Central memory CD8-positive, alpha-beta T cell (primary cell): ENCODE results near the gene CPD.
"Not testable (repeated sequence)": the region's sequence is repeated elsewhere in the genome, so short reads cannot be mapped to it uniquely, and the experiment has no call there.

Experiments
- ATAC-seq: fragments of 150-1000 bp; cut with Tn5 transposase; replicated peaks from 2 replicates; pipeline ENCODE4 v1.10.0; 2022; ENCODE audit warnings: mild to moderate bottlenecking, moderate FRiP score, moderate number of reproducible peaks; ENCODE audit not compliant: poor library complexity, severe bottlenecking; ENCODE audit errors: extremely low read depth
- DNase-seq, 2 donors: peaks; one replicate each; pipeline ENCODE4 v3.0.0; 2021; ENCODE audit warnings: low spot score in 2 of 2
- H3K27ac Mint-ChIP-seq: one replicate; pipeline ENCODE4 v1.8.0; 2022; ENCODE audit warnings: low read depth, mild to moderate bottlenecking, moderate library complexity, mixed read lengths
- H3K27me3 Mint-ChIP-seq: one replicate; pipeline ENCODE4 v1.8.0; 2022; ENCODE audit warnings: mixed read lengths
- H3K36me3 Mint-ChIP-seq: one replicate; pipeline ENCODE4 v1.8.0; 2022; ENCODE audit warnings: mild to moderate bottlenecking, moderate library complexity, mixed read lengths; ENCODE audit not compliant: insufficient read depth
- H3K4me1 Mint-ChIP-seq: one replicate; pipeline ENCODE4 v1.8.0; 2022; ENCODE audit warnings: mixed read lengths
- H3K4me3 Mint-ChIP-seq: one replicate; pipeline ENCODE4 v1.8.0; 2022; ENCODE audit warnings: mild to moderate bottlenecking, moderate library complexity, mixed read lengths
- H3K9me3 Mint-ChIP-seq: one replicate; pipeline ENCODE4 v1.8.0; 2022; ENCODE audit warnings: mixed read lengths

The CPD gene

DNA sequence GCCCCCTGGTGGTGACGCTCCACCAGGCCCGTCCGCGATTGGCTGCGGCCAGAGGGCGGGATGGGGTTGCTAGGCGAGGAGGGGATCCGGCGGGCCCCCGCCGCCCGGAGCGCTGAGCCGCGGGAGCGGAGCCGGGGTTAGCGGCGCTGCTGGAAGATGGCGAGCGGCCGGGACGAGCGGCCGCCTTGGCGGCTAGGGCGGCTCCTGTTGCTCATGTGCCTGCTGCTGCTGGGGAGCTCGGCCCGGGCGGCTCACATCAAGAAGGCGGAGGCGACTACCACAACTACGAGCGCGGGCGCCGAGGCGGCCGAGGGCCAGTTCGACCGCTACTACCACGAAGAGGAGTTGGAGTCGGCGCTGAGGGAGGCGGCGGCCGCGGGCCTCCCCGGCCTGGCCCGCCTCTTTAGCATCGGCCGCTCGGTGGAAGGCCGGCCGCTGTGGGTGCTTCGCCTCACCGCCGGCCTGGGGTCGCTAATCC, at the start of gene CPD:
Gene CPD (plus strand): TSS at position 103 of the 478 bp plus-strand sequence. CDS start 54 bp downstream, at position 157.
- Mint-ChIP-seq H3K27me3 (no peaks in the 10 kb centered on the region), H3K27ac (peak within 1 kb of the TSS; percentile 93), H3K9me3 (no peaks in the 10 kb centered on the region), H3K4me3 (peak within 1 kb of the TSS; percentile 83), H3K4me1 (peaks cover 61% of the 10 kb centered on the region), H3K36me3 (peaks cover 17% of the 10 kb centered on the region)
- ATAC-seq = peak; percentile 89
- peak; percentile 95 to 97 for DNase-seq

DNA sequence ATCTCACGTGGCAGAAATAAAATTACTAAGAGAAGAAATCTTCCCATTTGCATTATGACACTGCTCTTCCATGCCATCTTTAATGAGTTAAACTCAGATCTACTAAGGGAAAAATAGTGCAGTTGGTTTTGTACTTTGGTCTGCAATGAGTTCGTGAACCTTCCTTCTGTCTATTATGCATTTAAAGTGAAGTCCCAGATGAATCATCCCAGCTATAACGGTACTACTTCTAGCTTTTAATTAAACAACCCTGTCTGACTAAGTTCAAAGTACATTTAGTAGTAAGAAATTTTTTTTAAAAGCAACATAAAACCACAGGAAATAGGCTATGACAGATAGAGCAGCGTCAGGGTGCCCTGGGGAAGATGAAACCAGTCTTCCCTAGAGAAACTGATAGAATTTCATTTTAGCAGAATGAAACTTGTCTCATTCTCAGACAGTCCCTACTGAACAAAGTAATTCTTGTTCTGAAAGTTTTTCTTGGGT, 46.6 kb upstream of the CPD start:
- DNase-seq = peak in 1 of 2 donors; percentile 27
- H3K9me3 Mint-ChIP-seq = no peaks in the 10 kb centered on the region
- ATAC-seq = peak; percentile 98
- H3K4me3 Mint-ChIP-seq = peak overlapping the region; percentile 76
- H3K27me3 Mint-ChIP-seq = no peaks in the 10 kb centered on the region
- H3K36me3 Mint-ChIP-seq = peaks cover 4% of the 10 kb centered on the region
- peaks cover 38% of the 10 kb centered on the region for H3K4me1 Mint-ChIP-seq
- peak overlapping the region; percentile 96 for H3K27ac Mint-ChIP-seq

DNA sequence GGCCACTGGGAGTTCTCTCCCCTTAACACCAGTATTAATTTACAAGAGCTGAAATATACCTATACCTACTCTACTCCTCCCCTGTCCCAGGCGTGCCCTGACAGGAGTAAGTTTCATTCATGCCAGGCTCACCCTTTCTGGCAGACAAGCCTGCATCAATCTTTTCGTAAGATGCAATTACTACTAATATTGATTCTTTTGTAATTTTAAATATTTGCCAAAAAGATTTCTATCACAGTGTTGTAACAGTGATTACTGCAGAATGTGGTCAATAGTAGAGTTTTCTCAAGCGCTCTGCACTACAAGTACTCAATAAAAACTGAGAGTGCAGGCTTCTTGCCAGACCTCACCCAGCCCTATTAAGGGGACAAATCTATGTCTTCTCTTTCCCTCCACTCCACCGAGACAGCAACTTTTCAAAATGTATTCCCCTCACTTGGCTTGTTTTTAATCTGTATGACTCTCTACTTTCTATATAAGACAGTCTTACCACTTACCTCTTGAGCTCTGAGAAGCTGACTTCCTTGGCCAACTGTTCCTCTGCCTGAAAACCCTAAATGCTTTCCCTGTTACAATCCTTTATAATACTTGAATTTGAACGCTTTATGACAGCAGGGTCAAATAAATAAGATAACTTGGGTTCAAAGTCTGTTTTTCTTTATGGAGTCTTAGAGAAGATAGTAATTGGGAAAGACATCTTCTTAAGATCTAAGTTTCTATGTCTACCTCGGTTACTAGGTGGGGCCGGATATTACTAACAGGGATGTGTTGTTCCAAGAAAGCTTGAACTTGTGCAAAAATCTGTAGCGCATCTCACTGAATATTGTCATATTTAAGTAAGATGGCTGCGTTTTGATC, 45.0 kb upstream of the CPD start, which contains the start of gene TMIGD1:
Gene TMIGD1 (minus strand): TSS at position 555 of the 858 bp plus-strand sequence. CDS start 1,924 bp downstream, outside the sequence.
- Mint-ChIP-seq H3K27me3 (no peaks in the 10 kb centered on the region), H3K27ac (peak within 1 kb of the TSS; percentile 96), H3K4me1 (peaks cover 38% of the 10 kb centered on the region), H3K4me3 (peak within 1 kb of the TSS; percentile 76), H3K36me3 (peaks cover 4% of the 10 kb centered on the region), H3K9me3 (no peaks in the 10 kb centered on the region)
- DNase-seq (no peak), ATAC-seq (no peak)

DNA sequence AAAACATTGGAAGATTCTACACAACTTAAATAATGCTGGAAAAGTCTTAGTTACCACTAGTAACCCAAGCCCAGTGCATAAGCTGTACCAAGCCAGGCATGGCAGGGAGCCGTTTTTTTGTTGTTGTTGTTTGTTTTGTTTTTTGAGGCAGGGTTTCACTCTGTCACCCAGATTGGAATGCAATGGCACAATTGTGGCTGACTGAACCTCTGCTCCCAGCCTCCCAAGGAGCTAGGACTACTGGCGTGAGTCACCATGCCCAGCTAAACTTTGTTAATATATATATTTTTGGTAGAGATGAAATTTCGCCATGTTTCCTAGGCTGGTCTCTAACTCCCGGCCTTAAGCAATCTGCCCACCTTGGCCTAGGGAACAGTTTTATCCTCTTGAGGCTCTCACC, 44.3 kb upstream of the CPD start:
- ATAC-seq = no peak
- Mint-ChIP-seq H3K27me3 (no peaks in the 10 kb centered on the region), H3K9me3 (no peaks in the 10 kb centered on the region), H3K4me3 (no peak overlapping the region), H3K4me1 (peaks cover 38% of the 10 kb centered on the region), H3K36me3 (peaks cover 4% of the 10 kb centered on the region), H3K27ac (no peak overlapping the region)
- DNase-seq = no peak

DNA sequence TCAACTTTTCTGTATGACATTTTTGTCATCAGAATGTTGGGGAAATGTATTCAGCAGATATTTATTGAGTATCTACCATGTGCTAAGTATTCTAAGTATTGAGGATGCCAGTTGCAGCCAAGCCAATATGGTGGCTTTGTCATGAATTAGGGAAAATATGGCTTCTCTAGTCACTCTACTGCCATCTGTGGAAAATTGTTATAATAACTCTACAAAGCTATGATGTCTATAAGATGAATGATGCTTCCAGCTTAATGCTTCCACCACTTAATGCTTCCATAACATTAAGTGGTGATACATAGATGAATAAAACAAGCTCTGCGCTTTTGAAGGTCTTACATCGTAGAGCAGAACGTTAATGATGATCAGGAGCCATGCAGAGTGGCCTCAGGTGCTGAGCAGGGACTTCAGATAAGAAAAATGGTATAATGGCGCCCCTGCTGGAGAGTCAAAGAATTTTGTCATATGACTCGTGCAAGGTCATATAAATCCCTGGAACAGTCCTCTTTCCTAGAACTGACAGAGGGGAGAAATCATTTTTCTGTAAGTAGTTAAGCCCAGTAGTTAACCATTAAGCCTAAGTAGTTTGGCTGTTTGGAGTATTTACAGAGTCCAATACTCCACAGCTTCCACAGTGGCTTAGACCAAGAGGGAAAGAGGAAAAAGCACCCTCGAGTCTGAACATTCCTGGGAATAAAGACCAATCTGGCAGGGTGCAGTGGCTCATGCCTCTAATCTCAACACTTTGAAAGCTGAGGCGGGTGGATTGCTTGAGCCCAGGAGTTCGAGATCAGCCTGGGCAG, 42.2 kb upstream of the CPD start:
- ATAC-seq (no peak), DNase-seq (peak; percentile 41 to 54)
- no peak overlapping the region for H3K4me3 Mint-ChIP-seq
- H3K4me1 Mint-ChIP-seq = peaks cover 29% of the 10 kb centered on the region
- H3K36me3 Mint-ChIP-seq = peaks cover 4% of the 10 kb centered on the region
- no peaks in the 10 kb centered on the region for H3K9me3 Mint-ChIP-seq
- no peaks in the 10 kb centered on the region for H3K27me3 Mint-ChIP-seq
- no peak overlapping the region for H3K27ac Mint-ChIP-seq

DNA sequence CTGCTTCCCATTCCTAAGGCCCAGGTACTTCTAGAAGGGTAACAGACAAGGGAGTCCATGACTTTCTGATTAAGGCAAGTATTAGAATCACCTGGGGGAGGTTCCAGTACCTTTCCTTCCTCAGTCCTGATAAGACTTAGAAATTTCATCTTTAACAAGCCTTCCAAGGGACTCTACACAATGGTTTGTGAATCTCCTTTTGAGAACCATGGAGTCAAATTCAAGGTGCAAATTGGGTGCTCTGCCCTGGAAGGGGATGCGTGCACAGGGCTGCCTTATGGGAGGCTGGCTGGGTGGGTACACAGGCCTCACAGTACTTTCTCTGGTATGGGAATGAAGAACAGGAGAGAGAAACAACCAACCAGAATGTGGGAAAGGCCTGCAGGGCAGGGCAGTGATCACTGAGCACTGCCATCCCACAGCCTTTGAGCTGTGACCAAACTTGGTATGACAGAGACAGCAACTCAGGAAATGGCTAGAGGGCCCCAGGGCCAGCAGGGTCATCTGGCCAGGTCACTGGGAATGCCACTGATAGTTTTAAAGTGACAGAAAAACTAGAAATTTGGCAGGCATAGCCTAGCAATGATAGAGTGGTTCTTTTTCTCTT, 41.2 kb upstream of the CPD start:
- DNase-seq = no peak
- Mint-ChIP-seq H3K36me3 (no peaks in the 10 kb centered on the region), H3K27me3 (no peaks in the 10 kb centered on the region), H3K9me3 (no peaks in the 10 kb centered on the region), H3K4me1 (peaks cover 20% of the 10 kb centered on the region), H3K4me3 (no peak overlapping the region), H3K27ac (no peak overlapping the region)
- no peak for ATAC-seq

DNA sequence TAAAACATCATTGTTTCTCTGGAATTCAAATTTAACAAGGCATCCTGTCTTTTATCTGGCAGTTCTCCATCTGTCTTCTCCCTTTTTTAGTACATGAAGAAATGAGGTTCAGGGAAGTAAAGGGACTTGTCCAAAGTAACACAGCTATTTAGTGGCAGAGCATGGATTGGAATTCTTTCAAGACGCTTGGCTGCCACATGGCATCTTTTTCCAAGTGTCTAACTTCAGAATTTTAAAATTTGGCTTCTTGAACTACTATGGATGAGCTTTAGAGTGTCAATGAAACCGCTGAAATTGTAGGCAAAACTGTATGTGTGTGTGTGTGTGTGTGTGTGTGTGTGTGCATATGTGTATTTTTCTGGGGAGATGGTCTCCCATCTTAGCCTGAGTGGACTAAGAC, 39.6 kb upstream of the CPD start:
- ATAC-seq (no peak), DNase-seq (no peak)
- Mint-ChIP-seq H3K27ac (no peak overlapping the region), H3K4me1 (peaks cover 15% of the 10 kb centered on the region), H3K4me3 (no peak overlapping the region), H3K27me3 (no peaks in the 10 kb centered on the region), H3K9me3 (no peaks in the 10 kb centered on the region), H3K36me3 (no peaks in the 10 kb centered on the region)

DNA sequence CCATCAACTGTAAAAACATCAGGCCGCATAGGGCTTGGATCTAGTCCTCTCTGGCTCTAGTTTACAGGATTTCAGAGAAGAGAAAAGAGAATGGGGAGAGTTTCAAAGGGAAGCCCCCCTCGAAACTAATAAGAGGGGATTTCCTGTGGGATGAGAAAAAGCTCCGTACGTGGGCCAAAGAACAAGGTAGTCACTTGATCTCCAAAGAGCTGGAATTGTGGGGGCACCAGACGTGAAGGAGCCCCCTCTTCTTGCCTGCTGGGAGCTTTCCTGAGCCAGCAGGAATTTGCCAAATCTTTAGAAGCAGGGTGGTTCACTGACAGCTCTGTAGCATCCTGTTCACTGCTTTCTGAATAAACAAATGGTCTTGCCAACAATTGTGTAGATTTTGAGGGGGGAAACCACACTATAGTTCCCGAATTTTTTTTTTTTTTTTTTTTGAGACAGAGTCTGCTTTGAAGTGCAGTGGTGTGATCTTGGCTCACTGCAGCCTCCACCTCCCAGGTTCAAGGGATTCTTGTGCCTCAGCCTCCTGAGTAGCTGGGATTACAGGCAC, 37.8 kb upstream of the CPD start:
- Mint-ChIP-seq H3K27ac (no peak overlapping the region), H3K27me3 (no peaks in the 10 kb centered on the region), H3K9me3 (no peaks in the 10 kb centered on the region), H3K36me3 (no peaks in the 10 kb centered on the region), H3K4me1 (peaks cover 15% of the 10 kb centered on the region), H3K4me3 (no peak overlapping the region)
- DNase-seq (no peak), ATAC-seq (no peak)

DNA sequence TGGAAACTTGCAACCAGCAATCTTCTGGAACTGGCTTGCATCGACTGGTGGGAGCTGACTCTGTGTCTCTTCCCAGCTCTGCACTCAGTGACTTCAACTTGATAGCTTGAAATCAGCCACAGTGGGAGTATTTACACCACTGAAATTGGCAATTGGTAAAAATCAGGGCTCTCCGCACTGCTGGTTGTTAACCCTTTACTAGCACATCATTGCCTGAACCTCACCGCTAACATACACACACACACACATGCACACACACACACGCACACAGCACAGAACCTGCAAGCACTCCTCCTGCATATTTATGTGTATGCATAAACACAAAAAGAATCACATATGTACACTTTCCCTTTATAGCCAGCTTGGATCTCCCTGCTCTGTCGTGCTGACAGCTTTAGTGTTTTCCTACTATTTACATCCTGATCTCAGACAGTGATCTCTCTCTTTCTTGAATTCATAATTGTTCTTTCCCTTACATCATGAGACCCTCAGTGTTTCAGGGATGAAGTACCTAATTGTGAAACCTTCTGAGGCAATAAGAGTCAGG, 37.0 kb upstream of the CPD start:
- Mint-ChIP-seq H3K27me3 (no peaks in the 10 kb centered on the region), H3K27ac (no peak overlapping the region), H3K4me1 (peaks cover 8% of the 10 kb centered on the region), H3K36me3 (no peaks in the 10 kb centered on the region), H3K9me3 (no peaks in the 10 kb centered on the region), H3K4me3 (no peak overlapping the region)
- DNase-seq (no peak), ATAC-seq (no peak)

DNA sequence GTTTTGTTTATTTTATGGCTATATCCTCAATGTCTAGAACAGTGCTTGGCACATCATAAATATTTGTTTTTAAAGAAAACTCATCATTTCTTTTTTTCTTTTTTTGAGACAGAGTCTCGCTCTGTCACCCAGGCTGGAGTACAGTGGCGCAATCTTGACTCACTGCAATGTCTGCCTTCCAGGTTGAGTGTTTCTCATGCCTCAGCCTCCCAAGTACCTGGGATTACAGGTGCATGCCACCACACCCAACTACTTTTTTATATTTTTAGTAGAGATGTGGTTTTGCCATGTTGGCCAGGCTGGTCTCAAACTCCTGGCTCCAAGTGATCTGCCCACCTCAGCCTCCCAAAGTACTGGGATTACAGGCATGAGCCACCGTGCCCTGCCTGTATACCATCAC, 35.5 kb upstream of the CPD start:
- H3K27me3 Mint-ChIP-seq, H3K27ac Mint-ChIP-seq, H3K9me3 Mint-ChIP-seq, H3K4me3 Mint-ChIP-seq, ATAC-seq, DNase-seq, H3K4me1 Mint-ChIP-seq, H3K36me3 Mint-ChIP-seq: not testable (repeated sequence)

DNA sequence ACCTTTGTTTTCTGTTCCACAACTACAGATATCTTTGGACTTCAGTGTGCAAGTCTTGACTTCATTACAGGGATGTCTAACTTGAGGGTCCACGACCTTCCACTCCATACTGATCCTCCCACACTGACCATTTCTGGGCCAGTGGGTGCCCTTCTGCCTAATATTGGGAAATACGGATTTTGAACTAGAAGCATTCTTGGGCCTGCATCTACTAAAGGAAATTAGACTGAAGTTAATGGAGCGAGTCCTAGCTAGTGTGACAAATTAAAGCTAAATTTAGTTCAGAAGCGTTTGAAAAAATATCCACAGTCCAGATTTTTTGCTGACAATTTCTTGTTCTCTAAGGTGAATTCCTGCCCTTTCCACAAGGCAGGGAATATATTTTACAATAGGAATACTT, 34.9 kb upstream of the CPD start:
- no peak overlapping the region for H3K4me3 Mint-ChIP-seq
- ATAC-seq = no peak
- DNase-seq = no peak
- no peaks in the 10 kb centered on the region for H3K36me3 Mint-ChIP-seq
- H3K4me1 Mint-ChIP-seq = peaks cover 8% of the 10 kb centered on the region
- no peaks in the 10 kb centered on the region for H3K27me3 Mint-ChIP-seq
- H3K27ac Mint-ChIP-seq = no peak overlapping the region
- no peaks in the 10 kb centered on the region for H3K9me3 Mint-ChIP-seq
